Measurements from ENCODE around the gene TPRG1.

Gene TPRG1

GRCh38 chr3:189132839-189133238, 38.9 kb upstream of the TPRG1 start:
- Mint-ChIP-seq H3K4me1 (peaks cover 7% of the 10 kb centered on the region), H3K27ac (no peak overlapping the region), H3K4me3 (no peak overlapping the region), H3K9me3 (no peaks in the 10 kb centered on the region), H3K36me3 (ENCODE audit: low read depth) (no peaks in the 10 kb centered on the region), H3K27me3 (ENCODE audit: low read depth, poor library complexity) (no peaks in the 10 kb centered on the region)
- DNase-seq = no peak
- TF ChIP-seq CTCF (IDR thresholded peaks at IDR 0.05) = no peak

GRCh38 chr3:189133768-189134167, 38.0 kb upstream of the TPRG1 start:
- no peaks in the 10 kb centered on the region for H3K36me3 Mint-ChIP-seq (ENCODE audit: low read depth)
- no peak overlapping the region for H3K27ac Mint-ChIP-seq
- no peak for TF ChIP-seq CTCF (IDR thresholded peaks at IDR 0.05)
- no peak overlapping the region for H3K4me3 Mint-ChIP-seq
- H3K27me3 Mint-ChIP-seq (ENCODE audit: low read depth, poor library complexity) = no peaks in the 10 kb centered on the region
- DNase-seq = no peak
- H3K4me1 Mint-ChIP-seq = peaks cover 10% of the 10 kb centered on the region
- H3K9me3 Mint-ChIP-seq = no peaks in the 10 kb centered on the region

GRCh38 chr3:189137416-189137815, 34.4 kb upstream of the TPRG1 start:
- TF ChIP-seq CTCF (IDR thresholded peaks at IDR 0.05) = no peak
- H3K4me1 Mint-ChIP-seq = peaks cover 5% of the 10 kb centered on the region
- no peak for DNase-seq
- no peaks in the 10 kb centered on the region for H3K36me3 Mint-ChIP-seq (ENCODE audit: low read depth)
- H3K4me3 Mint-ChIP-seq = no peak overlapping the region
- H3K9me3 Mint-ChIP-seq = no peaks in the 10 kb centered on the region
- H3K27me3 Mint-ChIP-seq (ENCODE audit: low read depth, poor library complexity) = peaks cover 2% of the 10 kb centered on the region
- H3K27ac Mint-ChIP-seq = no peak overlapping the region

GRCh38 chr3:189138901-189139610, 32.7 kb upstream of the TPRG1 start:
- TF ChIP-seq CTCF (IDR thresholded peaks at IDR 0.05) = no peak
- Mint-ChIP-seq H3K27ac (no peak overlapping the region), H3K4me3 (no peak overlapping the region), H3K9me3 (no peaks in the 10 kb centered on the region), H3K27me3 (ENCODE audit: low read depth, poor library complexity) (peaks cover 4% of the 10 kb centered on the region), H3K4me1 (peaks cover 9% of the 10 kb centered on the region), H3K36me3 (ENCODE audit: low read depth) (no peaks in the 10 kb centered on the region)
- DNase-seq = no peak

GRCh38 chr3:189139611-189139940, 32.2 kb upstream of the TPRG1 start:
- Mint-ChIP-seq H3K27ac (no peak overlapping the region), H3K4me1 (peaks cover 11% of the 10 kb centered on the region), H3K27me3 (ENCODE audit: low read depth, poor library complexity) (peaks cover 4% of the 10 kb centered on the region), H3K36me3 (ENCODE audit: low read depth) (no peaks in the 10 kb centered on the region), H3K4me3 (no peak overlapping the region), H3K9me3 (no peaks in the 10 kb centered on the region)
- no peak for DNase-seq
- TF ChIP-seq CTCF (IDR thresholded peaks at IDR 0.05) = no peak

GRCh38 chr3:189142527-189142926, 29.2 kb upstream of the TPRG1 start:
- no peak for TF ChIP-seq CTCF (IDR thresholded peaks at IDR 0.05)
- H3K27ac Mint-ChIP-seq = no peak overlapping the region
- no peaks in the 10 kb centered on the region for H3K9me3 Mint-ChIP-seq
- H3K36me3 Mint-ChIP-seq (ENCODE audit: low read depth) = no peaks in the 10 kb centered on the region
- H3K27me3 Mint-ChIP-seq (ENCODE audit: low read depth, poor library complexity) = peaks cover 4% of the 10 kb centered on the region
- DNase-seq = no peak
- H3K4me1 Mint-ChIP-seq = peaks cover 20% of the 10 kb centered on the region
- no peak overlapping the region for H3K4me3 Mint-ChIP-seq
